Astrocyte of the spinal cord (primary cell): ENCODE measurements around the gene ZNF629.

ENCODE experiments used
- DNase-seq: peaks from one replicate; pipeline ENCODE4 v3.0.0; 2011; ENCODE audit warnings: low read depth, low spot score
- H3K4me3 ChIP-seq: 2 replicates; pipeline ENCODE4 v1.5.1; 2011; ENCODE audit warnings: low read depth, mild to moderate bottlenecking, low read length, moderate library complexity
- CTCF ChIP-seq: IDR thresholded peaks from 2 replicates; pipeline ENCODE4 v1.5.1; 2012; ENCODE audit warnings: low read depth, mild to moderate bottlenecking, low read length, inconsistent platforms
- in situ Hi-C: cut with HindIII; loops from 2 replicates; pipeline ENCODE4 v1.10.0; 2017; ENCODE audit warnings: low sequenced_read_pairs

ZNF629 gene

GRCh38 chr16:30731411-30731810, 55.6 kb downstream of the ZNF629 start:
- in situ Hi-C loops: no loop called here
- no peak for DNase-seq

GRCh38 chr16:30728899-30729672, 57.9 kb downstream of the ZNF629 start:
- in situ Hi-C loops: no loop called here
- no peak for TF ChIP-seq CTCF
- H3K4me3 ChIP-seq: no peak overlapping the region
- DNase-seq: no peak

More at GRCh38 chr16:30731411-30731810, 55.6 kb downstream of the ZNF629 start:
- TF ChIP-seq CTCF: no peak
- H3K4me3 ChIP-seq: no peak overlapping the region
